H9 (cell line): ENCODE measurements around the gene LGALS7B. TPM values are rescaled to one million over a fixed set of nuclear protein-coding genes. Genes with fewer than 3 reads are reported as not detected.
"Not testable (repeated sequence)": the region's sequence is repeated elsewhere in the genome, so short reads cannot be mapped to it uniquely, and the experiment has no call there.

Experiments used
- DNase-seq: peaks from one replicate; pipeline ENCODE4 v3.0.0-alpha.2; 2017
- H2AFZ ChIP-seq: one replicate; pipeline ENCODE4 v1.6.1; 2013; ENCODE audit warnings: mild to moderate bottlenecking, low read length, control low read depth, moderate library complexity
- H2AK5ac ChIP-seq: 2 replicates; pipeline ENCODE4 v1.6.1; 2013; ENCODE audit warnings: low read length, control low read depth, mixed read lengths; ENCODE audit not compliant: insufficient read length
- H2BK120ac ChIP-seq: one replicate; pipeline ENCODE4 v1.6.1; 2013; ENCODE audit warnings: low read depth, mild to moderate bottlenecking, low read length, control low read depth, inconsistent platforms; ENCODE audit not compliant: poor library complexity, severe bottlenecking
- H2BK12ac ChIP-seq: 2 replicates; pipeline ENCODE4 v1.6.1; 2013; ENCODE audit warnings: low read length, control low read depth, mixed read lengths, low read depth; ENCODE audit not compliant: insufficient read length
- H2BK15ac ChIP-seq: 2 replicates; pipeline ENCODE4 v1.6.1; 2013; ENCODE audit warnings: low read depth, low read length, control low read depth
- H2BK20ac ChIP-seq: one replicate; pipeline ENCODE4 v1.6.1; 2013; ENCODE audit warnings: low read depth, mild to moderate bottlenecking, low read length, control low read depth, inconsistent platforms; ENCODE audit not compliant: poor library complexity, severe bottlenecking
- H2BK5ac ChIP-seq: 2 replicates; pipeline ENCODE4 v1.6.1; 2013; ENCODE audit warnings: low read length, control low read depth, mixed read lengths; ENCODE audit not compliant: insufficient read length
- H3K14ac ChIP-seq: 2 replicates; pipeline ENCODE4 v1.6.1; 2013; ENCODE audit warnings: low read length, control low read depth; ENCODE audit not compliant: insufficient read depth
- H3K18ac ChIP-seq: 2 replicates; pipeline ENCODE4 v1.6.1; 2013; ENCODE audit warnings: low read depth, mild to moderate bottlenecking, mixed read lengths, low read length, control low read depth; ENCODE audit not compliant: insufficient read length
- H3K23ac ChIP-seq: 2 replicates; pipeline ENCODE4 v1.6.1; 2013; ENCODE audit warnings: low read length, control low read depth, mixed read lengths, low read depth; ENCODE audit not compliant: insufficient read length
- H3K23me2 ChIP-seq: 2 replicates; pipeline ENCODE4 v1.6.1; 2013; ENCODE audit warnings: low read depth, mild to moderate bottlenecking, mixed read lengths, low read length, control low read depth; ENCODE audit not compliant: insufficient read length, poor library complexity, severe bottlenecking
- H3K27ac ChIP-seq: 2 replicates; pipeline ENCODE4 v1.5.1; 2013; ENCODE audit warnings: low read length, control low read depth, mixed read lengths, low read depth; ENCODE audit not compliant: insufficient read length
- H3K27me3 ChIP-seq: 2 replicates; pipeline ENCODE4 v1.6.1; 2013; ENCODE audit warnings: low read length, control low read depth, inconsistent platforms; ENCODE audit not compliant: insufficient read depth
- H3K4ac ChIP-seq: 2 replicates; pipeline ENCODE4 v1.6.1; 2013; ENCODE audit warnings: low read depth, mild to moderate bottlenecking, control low read depth, inconsistent platforms, low read length, moderate library complexity
- H3K4me1 ChIP-seq: 2 replicates; pipeline ENCODE4 v1.6.1; 2013; ENCODE audit warnings: low read length, control low read depth, inconsistent platforms; ENCODE audit not compliant: insufficient read depth
- H3K4me2 ChIP-seq: 2 replicates; pipeline ENCODE4 v1.6.1; 2013; ENCODE audit warnings: low read length, control low read depth, mixed read lengths; ENCODE audit not compliant: insufficient read length, insufficient read depth
- H3K56ac ChIP-seq: 2 replicates; pipeline ENCODE4 v1.6.1; 2013; ENCODE audit warnings: low read depth, mild to moderate bottlenecking, mixed read lengths, low read length, control low read depth; ENCODE audit not compliant: insufficient read length
- H3K79me1 ChIP-seq: 2 replicates; pipeline ENCODE4 v1.6.1; 2013; ENCODE audit warnings: low read depth, mild to moderate bottlenecking, moderate library complexity, low read length, control low read depth, inconsistent platforms; ENCODE audit not compliant: insufficient read depth, poor library complexity, severe bottlenecking
- H3K79me2 ChIP-seq: 2 replicates; pipeline ENCODE4 v1.6.1; 2013; ENCODE audit warnings: low read length, control low read depth, inconsistent platforms; ENCODE audit not compliant: insufficient read depth
- H3K9ac ChIP-seq: 2 replicates; pipeline ENCODE4 v1.6.1; 2013; ENCODE audit warnings: low read length, control low read depth, mixed read lengths; ENCODE audit not compliant: insufficient read length; ENCODE audit errors: extremely low read depth
- H3K9me3 ChIP-seq: one replicate; pipeline ENCODE4 v1.6.1; 2013; ENCODE audit warnings: low read depth, low read length, inconsistent platforms; ENCODE audit not compliant: control insufficient read depth
- H3T11ph ChIP-seq: one replicate; pipeline ENCODE4 v1.6.1; 2013; ENCODE audit warnings: mild to moderate bottlenecking, low read length, control low read depth, inconsistent platforms
- H4K20me1 ChIP-seq: one replicate; pipeline ENCODE4 v1.6.1; 2013; ENCODE audit not compliant: control insufficient read depth, insufficient read length, insufficient read depth
- H4K5ac ChIP-seq: 2 replicates; pipeline ENCODE4 v1.6.1; 2013; ENCODE audit warnings: low read depth, mild to moderate bottlenecking, mixed read lengths, low read length, control low read depth; ENCODE audit not compliant: insufficient read length
- H4K8ac ChIP-seq: replicated peaks from 2 replicates; pipeline ENCODE4 v1.6.1; 2013; ENCODE audit warnings: low read length, control low read depth, mixed read lengths, low read depth; ENCODE audit not compliant: insufficient read length
- H4K91ac ChIP-seq: 2 replicates; pipeline ENCODE4 v1.6.1; 2013; ENCODE audit warnings: low read depth, mild to moderate bottlenecking, moderate library complexity, mixed read lengths, low read length, control low read depth; ENCODE audit not compliant: insufficient read length
- H3K27ac Mint-ChIP-seq, 3 experiments: 2 replicates in 2 of 3; 3 replicates in 1 of 3; pipeline ENCODE4 v1.8.0; 2020 to 2021; ENCODE audit warnings: mixed read lengths in 3 of 3, mild to moderate bottlenecking in 1 of 3, moderate library complexity in 1 of 3
- H3K27me3 Mint-ChIP-seq: 2 replicates; pipeline ENCODE4 v1.8.0; 2021; ENCODE audit warnings: low read depth, mild to moderate bottlenecking, moderate library complexity, mixed read lengths
- H3K36me3 Mint-ChIP-seq, 3 experiments: 2 replicates in 2 of 3; 3 replicates in 1 of 3; pipeline ENCODE4 v1.8.0; 2020 to 2021; ENCODE audit warnings: low read depth in 3 of 3, mixed read lengths in 3 of 3; ENCODE audit not compliant: insufficient read depth in 1 of 3
- H3K4me1 Mint-ChIP-seq, 2 experiments: 2 replicates each; pipeline ENCODE4 v1.8.0; 2020; ENCODE audit warnings: mixed read lengths in 2 of 2
- H3K4me3 Mint-ChIP-seq, 2 experiments: 2 replicates in 1 of 2; 3 replicates in 1 of 2; pipeline ENCODE4 v1.8.0; 2020 to 2021; ENCODE audit warnings: mild to moderate bottlenecking in 2 of 2, mixed read lengths in 2 of 2, moderate library complexity in 1 of 2
- H3K9me3 Mint-ChIP-seq, 2 experiments: 2 replicates in 1 of 2; 3 replicates in 1 of 2; pipeline ENCODE4 v1.8.0; 2020; ENCODE audit warnings: mild to moderate bottlenecking in 2 of 2, mixed read lengths in 2 of 2, moderate library complexity in 1 of 2
- WGBS: extraction: QIAGEN DNeasy Blood & Tissue Kit; methylation state at CpG from one replicate; pipeline ENCODE4 v1.1.7; 2013; ENCODE audit warnings: missing lambda C conversion rate, low lambda C conversion rate, mixed read lengths; ENCODE audit not compliant: insufficient read length; ENCODE audit errors: extremely low coverage; 5-methylcytosine and 5-hydroxymethylcytosine counted together
- total RNA-seq: library from RNA; stranded (reverse); gene quantifications from 2 replicates; pipeline ENCODE4 v1.2.1, GENCODE V29; 2021
- TF ChIP-seq, protein P1 (sequence below): fragments of 200-600 bp; sonication (generic); conservative IDR thresholded peaks from 3 replicates; pipeline ENCODE4 v1.8.0; 2021; ENCODE audit warnings: antibody characterized with exemption, mild to moderate bottlenecking

The LGALS7B gene
- total RNA-seq, 1 experiment from 2014 or later, result 0.90 TPM

DNA sequence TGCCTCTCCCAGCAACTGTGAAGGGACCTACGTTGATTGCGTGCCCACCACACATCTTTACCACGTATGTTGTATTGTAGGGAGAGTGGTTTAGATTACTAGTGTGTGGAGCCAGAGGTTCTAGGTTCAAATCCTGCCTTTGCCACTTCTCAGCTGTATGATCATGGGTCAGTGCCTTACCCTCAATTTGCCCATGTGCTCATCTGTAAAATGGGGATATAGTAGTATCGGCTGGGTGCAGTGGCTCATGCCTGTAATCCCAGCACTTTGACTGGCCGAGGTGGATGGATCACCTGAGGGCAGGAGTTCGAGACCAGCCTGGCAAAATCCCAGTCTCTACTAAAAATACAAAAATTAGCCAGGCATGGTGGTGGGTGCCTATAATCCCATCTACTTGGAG lies 24.3 kb downstream of the LGALS7B start:
- no peak overlapping the region for H3K27ac ChIP-seq
- H3K79me2 ChIP-seq, result no peaks in the 10 kb centered on the region
- H3K23ac ChIP-seq, result no peak overlapping the region
- H4K20me1 ChIP-seq, result no peaks in the 10 kb centered on the region
- DNase-seq, result no peak
- H2BK15ac ChIP-seq, result no peak overlapping the region
- H3K9ac ChIP-seq, result no peak overlapping the region
- H2BK12ac ChIP-seq, result no peak overlapping the region
- Mint-ChIP-seq H3K27me3 (peaks cover 2% of the 10 kb centered on the region), H3K27ac (no peak overlapping the region), H3K4me1 (no peaks in the 10 kb centered on the region), H3K9me3 (peaks cover 0 to 3% of the 10 kb centered on the region in 2 experiments; a peak in 1 of 5 replicates), H3K4me3 (no peak overlapping the region), H3K36me3 (peaks cover 15 to 28% (median 26%) of the 10 kb centered on the region in 3 experiments; a peak in 6 of 7 replicates)
- no peak overlapping the region for H2BK20ac ChIP-seq
- H4K5ac ChIP-seq, result no peak overlapping the region
- no peak overlapping the region for H2AK5ac ChIP-seq
- WGBS, result no CpG with 5 or more reads among the region's 6 CpGs
- H4K91ac ChIP-seq, result no peak overlapping the region
- TF ChIP-seq, protein P1, sequence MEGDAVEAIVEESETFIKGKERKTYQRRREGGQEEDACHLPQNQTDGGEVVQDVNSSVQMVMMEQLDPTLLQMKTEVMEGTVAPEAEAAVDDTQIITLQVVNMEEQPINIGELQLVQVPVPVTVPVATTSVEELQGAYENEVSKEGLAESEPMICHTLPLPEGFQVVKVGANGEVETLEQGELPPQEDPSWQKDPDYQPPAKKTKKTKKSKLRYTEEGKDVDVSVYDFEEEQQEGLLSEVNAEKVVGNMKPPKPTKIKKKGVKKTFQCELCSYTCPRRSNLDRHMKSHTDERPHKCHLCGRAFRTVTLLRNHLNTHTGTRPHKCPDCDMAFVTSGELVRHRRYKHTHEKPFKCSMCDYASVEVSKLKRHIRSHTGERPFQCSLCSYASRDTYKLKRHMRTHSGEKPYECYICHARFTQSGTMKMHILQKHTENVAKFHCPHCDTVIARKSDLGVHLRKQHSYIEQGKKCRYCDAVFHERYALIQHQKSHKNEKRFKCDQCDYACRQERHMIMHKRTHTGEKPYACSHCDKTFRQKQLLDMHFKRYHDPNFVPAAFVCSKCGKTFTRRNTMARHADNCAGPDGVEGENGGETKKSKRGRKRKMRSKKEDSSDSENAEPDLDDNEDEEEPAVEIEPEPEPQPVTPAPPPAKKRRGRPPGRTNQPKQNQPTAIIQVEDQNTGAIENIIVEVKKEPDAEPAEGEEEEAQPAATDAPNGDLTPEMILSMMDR, result no peak
- no peak overlapping the region for H2BK5ac ChIP-seq
- no peaks in the 10 kb centered on the region for H3K23me2 ChIP-seq
- no peak overlapping the region for H3K4me2 ChIP-seq
- no peak overlapping the region for H4K8ac ChIP-seq
- H3K18ac ChIP-seq, result no peak overlapping the region
- no peaks in the 10 kb centered on the region for H3K9me3 ChIP-seq
- no peak overlapping the region for H3K4ac ChIP-seq
- no peaks in the 10 kb centered on the region for H3K4me1 ChIP-seq
- H3K56ac ChIP-seq, result no peak overlapping the region
- H3T11ph ChIP-seq, result no peak overlapping the region
- H3K79me1 ChIP-seq, result no peaks in the 10 kb centered on the region
- no peak overlapping the region for H2BK120ac ChIP-seq
- H3K27me3 ChIP-seq, result no peaks in the 10 kb centered on the region
- H2AFZ ChIP-seq, result no peak overlapping the region
- no peak overlapping the region for H3K14ac ChIP-seq

DNA sequence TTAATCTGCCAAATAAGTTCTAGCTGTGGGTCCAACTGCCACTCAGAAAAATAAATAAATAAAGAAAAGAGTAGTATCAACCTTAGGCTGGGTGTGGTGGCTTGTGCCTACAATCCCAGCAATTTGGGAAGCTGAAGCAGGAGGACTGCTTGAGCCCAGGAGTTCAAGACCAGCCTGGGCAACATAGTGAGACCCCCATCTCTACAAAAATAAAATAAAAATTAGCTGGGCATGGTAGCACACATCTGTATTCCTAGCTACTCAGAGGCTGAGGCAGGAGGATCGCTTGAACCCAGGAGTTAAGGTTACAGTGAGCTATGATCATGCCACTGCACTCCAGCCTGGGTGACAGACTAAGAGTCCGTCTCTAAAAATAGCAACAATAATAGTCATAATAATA lies 24.9 kb downstream of the LGALS7B start:
- H3K27me3 Mint-ChIP-seq, H3K27ac Mint-ChIP-seq, H3K56ac ChIP-seq: not testable (repeated sequence)

More for the DNA sequence above, 24.9 kb downstream of the LGALS7B start:
- H3K23ac ChIP-seq, H3T11ph ChIP-seq, H3K4me1 Mint-ChIP-seq, H3K14ac ChIP-seq, H4K91ac ChIP-seq, H2BK15ac ChIP-seq, H2BK12ac ChIP-seq, H3K9me3 ChIP-seq, H3K4me3 Mint-ChIP-seq, H3K9ac ChIP-seq, H2BK20ac ChIP-seq, H4K5ac ChIP-seq, H2AK5ac ChIP-seq, H3K27me3 ChIP-seq, H3K18ac ChIP-seq, DNase-seq, H3K79me2 ChIP-seq, H3K4ac ChIP-seq, H2BK5ac ChIP-seq, H3K27ac ChIP-seq, H3K79me1 ChIP-seq, H3K9me3 Mint-ChIP-seq, H3K23me2 ChIP-seq, H4K8ac ChIP-seq, H3K4me1 ChIP-seq, H3K4me2 ChIP-seq, H2BK120ac ChIP-seq, H2AFZ ChIP-seq, H4K20me1 ChIP-seq: not testable (repeated sequence)
- H3K36me3 Mint-ChIP-seq, result peaks cover 15 to 29% (median 26%) of the 10 kb centered on the region in 3 experiments; a peak in 6 of 7 replicates
- no CpG with 5 or more reads among the region's 2 CpGs for WGBS
